HG03571 (cell line): Measurements from ENCODE around the gene KLC3.
"Not testable (repeated sequence)": the region's sequence is repeated elsewhere in the genome, so short reads cannot be mapped to it uniquely, and the experiment has no call there.

Experiments
- ATAC-seq: cut with Tn5 transposase; IDR thresholded peaks from one replicate; pipeline ENCODE4 v1.9.1; 2021; ENCODE audit not compliant: unreplicated experiment

Gene KLC3

DNA sequence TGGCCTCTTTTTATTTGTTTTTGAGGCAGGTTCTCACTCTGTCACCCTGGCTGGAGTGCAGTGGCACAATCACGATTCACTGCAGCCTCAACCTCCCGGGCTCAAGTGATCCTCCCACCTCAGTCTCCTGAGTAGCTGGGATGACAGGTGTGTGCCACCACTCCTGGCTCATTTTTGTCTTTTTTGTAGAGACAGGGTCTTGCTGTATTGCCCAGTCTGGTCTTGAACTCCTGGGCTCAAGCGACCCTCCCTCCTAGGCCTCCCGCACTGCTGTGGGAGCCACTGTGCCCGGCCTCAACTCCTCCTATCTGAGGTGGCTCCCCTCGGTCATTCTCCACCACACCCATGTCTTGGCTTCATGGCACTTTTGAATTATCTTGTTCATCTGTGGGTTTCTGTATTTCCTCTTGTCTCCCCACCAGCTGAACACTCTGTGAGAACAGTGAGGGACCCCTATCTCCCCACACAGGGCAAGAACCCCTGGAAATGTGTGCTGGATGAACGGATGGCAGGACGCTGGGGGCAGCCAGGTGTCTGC is 25.8 kb upstream of the KLC3 start:
- no peak for ATAC-seq

DNA sequence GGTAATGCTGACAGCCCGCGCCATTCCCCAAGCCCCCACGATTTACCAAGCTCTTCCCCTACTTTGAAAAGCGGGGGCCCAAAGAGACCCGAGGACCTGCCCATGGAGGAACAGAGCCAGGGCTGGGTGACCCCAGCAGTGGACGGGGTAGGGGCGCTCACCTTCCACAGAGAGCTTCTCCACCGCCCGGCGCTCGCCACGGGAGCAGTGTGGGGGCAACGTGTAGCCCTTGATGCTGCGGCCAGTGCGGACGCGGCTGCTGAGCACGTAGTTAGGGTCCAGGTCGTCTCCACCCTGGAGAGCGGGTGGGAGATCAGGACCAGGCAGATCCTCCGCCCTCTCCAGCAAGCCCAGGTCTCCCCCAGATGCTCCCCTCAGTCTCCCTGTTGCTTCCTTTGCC is 25.2 kb upstream of the KLC3 start:
- no peak for ATAC-seq

DNA sequence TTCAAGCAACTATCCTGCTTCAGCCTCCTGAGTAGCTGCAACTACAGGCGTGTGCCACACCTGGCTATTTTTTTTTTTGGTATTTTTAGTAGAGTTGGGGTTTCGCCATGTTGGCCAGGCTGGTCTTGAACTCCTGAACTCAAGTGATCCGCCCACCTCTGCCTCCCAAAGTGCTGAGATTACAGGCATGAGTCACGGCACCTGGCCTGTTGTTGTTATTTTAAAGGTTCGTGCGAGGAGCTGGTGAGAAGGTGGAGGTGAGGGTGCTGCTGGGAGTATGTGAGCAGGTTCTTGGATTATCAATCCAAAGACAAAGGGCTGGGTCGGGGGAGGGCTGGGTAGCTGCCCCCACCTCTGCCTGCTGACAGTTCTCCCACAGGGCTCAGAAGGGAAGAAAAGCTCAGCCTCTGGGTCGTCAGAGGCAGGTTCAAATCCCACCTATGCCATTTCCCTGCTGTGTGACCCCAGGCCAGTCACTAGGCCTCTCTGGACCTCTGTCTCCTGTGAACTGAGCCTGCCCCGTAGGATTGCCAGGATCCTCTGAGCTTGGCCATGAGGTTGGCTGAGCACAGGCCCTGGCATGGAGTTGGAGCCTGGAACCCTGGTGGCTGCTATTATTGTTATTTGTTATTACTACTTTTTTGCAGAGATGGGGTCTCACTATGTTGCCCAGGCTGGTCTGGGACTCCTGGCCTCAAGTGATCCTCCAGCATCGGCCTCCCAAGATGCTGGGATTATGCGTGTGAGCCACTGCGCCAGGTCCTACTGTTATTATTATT is 19.4 kb upstream of the KLC3 start:
- no peak for ATAC-seq

DNA sequence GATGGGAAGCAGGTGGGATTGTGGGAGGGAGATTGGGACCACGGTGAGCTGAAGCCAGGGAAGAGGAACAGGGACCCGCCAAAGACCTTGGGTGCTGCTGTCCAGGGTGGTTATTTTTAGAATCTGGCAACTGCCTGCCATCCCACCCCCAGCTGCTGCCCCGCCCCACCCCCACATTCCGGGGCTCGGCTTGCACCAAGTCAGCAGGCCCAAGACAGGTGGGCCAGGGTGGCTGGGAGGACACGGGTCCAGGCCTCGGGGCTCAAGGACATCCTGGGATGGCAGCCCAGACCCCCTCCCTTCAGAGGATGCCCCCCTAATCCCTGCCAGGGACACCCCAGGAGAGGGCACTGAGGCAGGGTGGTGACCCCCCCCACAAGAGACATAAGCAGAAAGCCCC is 18.7 kb upstream of the KLC3 start:
- no peak for ATAC-seq

DNA sequence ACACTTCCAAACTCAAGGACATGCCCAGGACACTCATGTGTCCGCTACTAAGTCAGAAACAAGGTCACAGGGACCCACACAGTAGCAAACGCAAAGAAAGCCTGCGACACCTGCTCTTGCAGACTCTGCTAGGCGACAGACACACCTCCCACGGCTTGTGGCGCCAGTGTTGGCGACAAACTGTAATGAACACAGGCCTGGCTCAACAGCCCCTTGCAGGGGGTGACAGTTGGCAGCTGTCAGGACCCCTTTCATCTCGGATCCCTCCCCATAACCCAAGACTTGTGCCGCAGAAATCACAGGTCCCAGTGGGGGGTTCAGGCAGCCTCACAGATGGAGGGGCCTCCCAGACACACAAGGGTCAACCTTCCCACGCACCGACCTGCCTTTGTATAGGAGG is 18.2 kb upstream of the KLC3 start:
- ATAC-seq: no peak

DNA sequence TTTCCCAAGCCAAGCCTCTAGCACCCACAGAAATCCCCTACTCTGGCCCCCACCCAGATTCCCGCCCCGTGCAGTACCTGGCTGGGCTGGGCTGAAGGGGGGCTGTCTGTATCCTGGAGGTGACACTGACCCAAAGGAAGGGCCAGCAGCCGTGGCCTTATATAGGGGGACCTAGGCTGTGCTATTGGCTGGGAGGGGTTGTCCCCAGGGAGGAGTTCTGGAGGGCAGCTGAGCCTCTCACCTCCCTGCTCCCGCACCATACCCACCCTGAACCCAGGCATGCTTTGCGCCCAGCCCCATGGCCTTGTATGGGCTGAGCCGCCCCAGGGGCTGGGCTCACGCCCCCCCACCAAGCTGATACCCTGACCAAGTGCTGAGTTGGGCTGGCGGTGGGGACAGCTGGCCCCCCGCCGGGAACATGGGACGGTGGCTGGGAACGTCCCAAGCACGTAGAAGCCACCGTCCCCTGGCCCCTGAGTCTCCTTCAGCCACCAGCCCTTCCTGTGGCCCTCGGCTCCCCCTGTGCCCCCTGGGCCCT is 17.7 kb upstream of the KLC3 start, which contains the start of gene CKM:
Gene CKM, minus strand, starts transcription at position 132 of the 538 bp plus-strand sequence. CDS start 3,162 bp downstream, outside the sequence.
- ATAC-seq: no peak

DNA sequence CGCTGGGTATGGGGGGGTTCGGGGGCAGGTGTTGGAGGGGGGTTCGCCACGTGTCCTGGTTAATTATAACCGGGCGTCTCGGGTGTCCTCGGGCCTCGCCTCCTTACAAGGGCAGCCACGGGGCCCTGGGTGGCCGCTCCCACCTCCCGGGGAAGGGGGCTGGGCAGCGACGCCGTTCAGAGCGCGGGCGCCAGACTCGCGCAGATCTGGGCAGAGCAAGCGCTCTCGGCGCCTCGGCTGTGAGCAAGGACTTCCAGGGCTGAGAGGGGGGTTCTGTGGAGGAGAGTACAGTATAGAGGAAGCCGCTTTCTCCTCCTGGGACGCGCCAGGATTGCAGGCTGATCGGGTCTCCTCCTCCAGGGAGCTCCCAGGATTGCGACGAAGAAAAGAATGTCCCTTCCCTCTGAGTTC is 16.9 kb upstream of the KLC3 start:
- ATAC-seq: no peak

DNA sequence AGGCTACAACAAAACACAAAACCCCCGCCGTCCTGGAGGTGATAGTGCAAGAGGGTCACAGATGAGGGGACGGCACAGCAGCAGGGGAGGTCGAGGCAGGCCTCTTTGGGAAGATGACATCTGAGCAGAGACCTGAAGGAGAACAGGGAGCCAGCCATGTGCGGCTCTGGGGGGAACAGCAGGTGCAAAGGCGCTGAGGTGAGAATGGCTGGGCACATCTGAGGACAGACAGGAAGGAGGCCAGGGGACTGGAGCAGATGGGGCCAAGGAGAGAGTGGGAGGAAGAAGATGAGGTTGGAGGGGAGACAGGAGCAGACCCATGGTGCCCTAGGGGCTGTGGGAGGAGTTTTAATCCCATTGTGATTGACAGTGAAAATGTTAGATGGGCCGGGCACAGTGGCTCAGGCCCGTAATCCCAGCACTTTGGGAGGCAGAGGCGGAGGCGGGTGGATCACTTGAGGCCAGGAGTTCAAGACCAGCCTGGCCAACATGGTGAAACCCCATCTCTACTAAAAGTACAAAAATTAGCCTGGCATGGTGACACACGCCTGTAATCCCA is 16.1 kb upstream of the KLC3 start:
- no peak for ATAC-seq

DNA sequence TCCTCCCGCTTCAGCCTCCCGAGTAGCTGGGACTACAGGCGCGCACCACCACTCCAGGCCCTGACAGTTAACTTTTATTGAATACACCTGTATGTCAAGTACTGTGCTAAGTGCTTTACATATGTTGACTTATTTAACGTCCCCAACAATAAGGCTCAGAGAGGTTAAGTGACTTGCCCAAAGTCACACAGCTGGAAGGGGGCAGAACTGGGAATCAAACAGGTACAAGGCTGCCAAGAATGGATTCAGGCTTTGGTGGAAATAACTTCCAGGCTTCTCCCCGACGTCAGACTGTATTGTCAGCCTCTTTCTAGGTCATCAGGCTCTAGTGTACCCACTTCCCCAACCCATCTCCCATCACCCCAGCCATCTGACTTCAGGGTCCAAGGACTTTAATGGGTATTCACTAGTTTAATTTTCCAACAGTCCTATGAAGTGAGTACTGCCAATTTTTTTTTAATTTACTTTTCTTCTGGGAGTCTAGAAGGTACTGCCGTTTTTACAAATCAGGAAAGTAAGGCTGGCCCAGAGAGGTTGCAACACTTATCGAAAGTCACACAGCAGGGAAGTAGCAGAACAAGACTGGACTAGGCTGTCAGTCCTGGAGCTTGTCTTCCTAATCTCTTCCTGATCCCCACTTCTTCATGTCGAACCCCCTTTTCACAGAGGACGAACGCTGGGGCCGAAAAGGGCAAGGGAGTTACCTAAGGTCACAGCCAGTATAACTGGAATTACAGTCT is 13.0 kb upstream of the KLC3 start:
- ATAC-seq: no peak

DNA sequence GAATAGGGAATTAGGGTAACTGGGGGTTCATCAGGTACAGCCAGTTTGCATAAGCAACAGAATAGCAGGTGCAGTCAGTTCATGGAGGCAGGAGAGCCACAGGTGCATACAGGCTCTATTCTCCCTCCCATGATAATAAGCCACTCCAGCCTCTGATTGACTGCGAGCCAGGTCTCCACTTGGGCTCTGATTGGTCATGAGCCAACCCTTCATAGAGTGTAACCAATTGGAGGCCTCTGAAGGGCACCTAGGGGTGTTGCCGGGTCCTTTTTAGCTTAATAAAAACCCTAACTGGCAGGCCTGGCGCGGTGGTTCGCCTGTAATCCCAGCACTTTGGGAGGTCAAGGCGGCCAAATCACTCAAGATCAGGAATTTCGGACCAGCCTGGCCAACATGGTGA is 9.1 kb upstream of the KLC3 start:
- no peak for ATAC-seq

DNA sequence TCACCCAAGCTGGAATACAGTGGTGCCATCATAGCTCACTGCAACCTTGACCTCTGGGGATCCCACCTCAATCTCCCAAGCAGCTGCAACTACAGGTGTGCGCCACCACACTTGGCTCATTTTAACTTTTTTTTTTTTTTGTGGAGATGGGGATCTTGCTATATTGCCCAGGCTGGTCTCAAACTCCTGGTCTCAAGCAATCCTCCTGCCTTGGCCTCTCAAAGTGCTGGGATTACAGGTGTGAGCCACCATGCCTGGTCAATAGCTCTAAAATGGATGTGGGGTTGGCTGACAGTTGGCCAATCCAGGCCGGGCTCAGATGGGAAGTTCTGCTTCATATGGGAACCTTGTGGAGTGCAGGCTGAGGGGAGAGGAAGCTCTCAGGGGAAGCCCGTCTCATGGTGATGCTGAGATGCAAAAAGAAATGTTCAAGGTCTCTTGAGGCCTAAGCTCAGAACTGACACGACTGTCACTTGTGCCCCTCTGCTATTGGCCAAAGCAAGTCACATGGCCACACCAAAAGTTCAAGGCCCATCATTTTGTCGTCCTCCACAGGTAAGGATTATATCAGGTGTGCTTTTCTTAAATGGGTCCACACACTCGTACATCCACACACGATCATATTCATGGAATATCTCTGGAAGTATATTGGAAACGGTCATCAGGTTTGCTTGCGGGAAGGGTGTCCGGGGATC is 6.8 kb upstream of the KLC3 start:
- ATAC-seq: no peak

DNA sequence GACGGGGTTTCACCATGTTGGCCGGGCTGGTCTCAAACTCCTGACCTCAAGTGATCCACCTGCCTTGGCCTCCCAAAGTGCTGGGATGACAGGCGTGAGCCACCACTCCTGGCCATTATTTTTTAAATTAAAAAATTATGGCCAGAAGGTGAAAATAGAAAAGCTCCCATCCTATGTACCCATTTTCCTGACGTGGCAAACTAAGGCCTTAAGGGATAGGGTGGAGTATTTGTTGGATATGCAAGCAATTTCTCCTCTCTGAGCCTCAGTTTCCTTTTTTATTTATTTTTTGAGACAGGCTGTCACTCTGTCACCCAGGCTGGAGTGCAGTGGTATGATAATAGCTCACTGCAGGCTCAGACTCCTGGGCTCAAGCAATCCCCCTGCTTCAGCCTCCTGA is 5.7 kb upstream of the KLC3 start:
- ATAC-seq: not testable (repeated sequence)

DNA sequence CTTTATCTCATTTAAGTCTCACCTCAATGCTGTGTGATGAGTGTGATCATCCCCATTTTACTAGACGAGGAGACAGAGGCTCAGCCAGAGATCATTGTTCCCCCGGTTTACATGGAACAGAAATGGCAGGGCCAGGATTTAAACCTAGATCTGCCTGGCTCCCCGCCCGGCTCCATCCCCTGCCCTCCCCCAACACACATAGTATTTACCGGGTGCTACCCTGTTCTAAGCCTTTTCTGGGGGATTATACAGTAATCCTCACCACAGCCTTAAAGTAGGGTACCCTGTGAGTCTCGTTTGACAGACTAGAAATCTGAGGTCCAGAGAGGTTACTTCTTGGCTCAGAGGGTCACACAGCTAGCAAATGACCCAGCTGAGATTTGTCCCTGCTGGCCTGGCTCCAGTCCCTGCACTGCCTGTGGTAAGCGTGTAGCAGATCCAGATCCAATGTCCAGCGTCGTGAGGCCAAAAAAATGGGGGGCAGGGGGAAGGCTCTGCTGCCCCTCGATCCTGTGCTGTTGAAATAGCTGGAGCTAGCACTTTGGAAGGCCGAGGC is 3.8 kb upstream of the KLC3 start:
- ATAC-seq: no peak

DNA sequence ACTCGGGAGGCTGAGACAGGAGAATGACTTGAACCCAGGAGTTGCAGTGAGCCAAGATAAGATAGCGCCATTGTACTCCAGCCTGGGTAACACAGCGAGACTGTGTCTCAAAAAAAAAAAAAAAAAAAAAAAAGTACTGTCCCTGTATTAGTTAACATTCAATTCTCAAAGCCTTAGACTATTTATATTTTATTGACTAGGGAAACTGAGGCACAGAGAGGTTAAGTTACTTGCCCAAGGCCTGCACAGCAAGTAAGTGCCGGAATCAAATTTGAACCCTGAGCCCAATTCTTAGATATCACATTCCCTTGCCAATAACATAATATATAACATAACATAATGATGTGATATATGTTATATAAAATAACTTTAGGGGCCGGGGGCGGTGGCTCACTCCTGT is 921 bp upstream of the KLC3 start:
- no peak for ATAC-seq

DNA sequence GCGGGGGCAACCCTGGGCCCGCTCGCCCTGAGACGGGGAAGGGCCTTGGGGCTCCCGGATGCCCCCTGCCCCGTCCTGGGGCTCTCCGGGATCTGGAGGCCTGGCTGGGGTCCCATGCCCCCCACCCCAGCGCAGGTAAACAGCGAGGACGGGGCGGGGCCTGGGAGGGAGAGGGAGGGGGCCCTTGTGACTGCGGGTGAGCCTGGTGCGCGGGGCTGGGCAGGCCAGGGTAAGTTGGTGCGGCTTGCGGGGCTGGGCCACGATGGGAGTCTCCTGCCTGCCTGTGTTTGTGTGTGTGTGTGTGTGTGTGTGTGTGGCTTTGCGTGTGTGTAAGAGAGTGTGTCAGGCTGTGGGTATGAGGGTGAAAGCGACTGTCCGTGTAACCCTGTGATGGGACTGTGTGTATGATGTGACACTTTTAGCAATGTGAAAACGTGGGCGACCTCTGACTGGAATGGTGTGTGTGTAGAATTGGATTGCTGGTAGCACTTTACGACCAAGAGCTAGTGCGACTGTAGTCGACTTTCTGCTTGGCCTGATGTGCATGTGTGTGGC is 426 bp downstream of the KLC3 start:
- ATAC-seq: no peak

DNA sequence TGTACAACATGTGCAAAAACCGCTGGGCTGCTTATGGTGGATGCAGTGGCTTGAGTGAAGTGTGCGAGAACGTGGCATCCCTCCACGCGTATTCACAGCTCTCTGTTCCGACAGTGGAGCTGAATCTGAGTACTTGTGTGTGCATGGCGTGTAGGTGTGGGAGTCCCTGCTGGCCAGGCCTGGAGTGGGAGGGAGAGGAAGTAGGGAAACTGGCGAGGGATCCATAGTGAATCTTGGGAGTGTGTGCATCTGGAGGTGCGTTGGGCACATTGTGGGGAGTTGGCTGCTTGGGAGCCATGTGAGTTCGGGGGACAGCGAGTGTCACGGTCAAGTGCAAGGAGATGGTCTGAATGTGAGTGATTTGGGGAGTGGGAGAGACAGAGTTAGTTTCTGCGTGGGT is 2.4 kb downstream of the KLC3 start:
- no peak for ATAC-seq

DNA sequence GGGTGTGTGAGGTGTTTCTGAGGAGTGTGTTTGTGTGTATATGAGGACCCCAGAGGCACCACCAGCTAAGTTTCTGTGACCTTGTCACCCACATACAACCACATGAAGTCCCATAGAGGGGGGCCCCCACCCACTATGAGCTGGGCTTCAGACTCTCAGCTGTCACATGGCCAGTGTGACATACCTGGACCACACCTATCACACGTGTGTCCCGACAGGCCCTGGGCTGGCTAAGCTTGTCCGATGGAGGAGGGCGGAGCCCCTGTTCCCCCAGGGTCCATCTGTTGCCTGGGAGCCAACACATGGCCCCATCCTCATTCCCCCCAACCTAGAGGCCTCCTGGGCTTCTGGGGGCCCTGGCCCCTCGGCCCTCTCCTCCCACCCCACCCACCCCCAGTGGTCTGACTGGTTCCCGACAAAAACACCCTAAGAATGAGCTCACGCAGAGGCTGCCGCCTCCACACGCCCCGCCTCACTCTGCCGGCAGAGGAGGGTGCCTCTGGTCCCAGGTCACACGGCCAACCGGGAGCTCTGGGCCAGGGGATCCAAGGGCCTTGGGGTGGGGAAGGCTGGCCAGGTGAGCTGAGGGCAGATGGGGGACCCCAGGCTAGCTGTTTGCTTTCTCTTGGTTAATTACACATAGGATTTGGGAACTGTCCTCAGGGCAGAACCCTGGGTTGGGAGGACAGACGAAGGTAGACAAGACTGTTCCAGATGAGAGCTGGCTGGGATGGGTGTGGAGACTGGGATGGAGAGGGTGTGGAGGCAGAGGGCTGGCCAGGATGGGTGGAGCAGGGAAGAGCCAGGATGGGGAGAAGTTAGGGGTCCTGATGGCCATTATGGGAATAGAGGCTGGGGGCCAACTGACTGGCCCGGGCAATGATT is 4.3 kb downstream of the KLC3 start:
- no peak for ATAC-seq

DNA sequence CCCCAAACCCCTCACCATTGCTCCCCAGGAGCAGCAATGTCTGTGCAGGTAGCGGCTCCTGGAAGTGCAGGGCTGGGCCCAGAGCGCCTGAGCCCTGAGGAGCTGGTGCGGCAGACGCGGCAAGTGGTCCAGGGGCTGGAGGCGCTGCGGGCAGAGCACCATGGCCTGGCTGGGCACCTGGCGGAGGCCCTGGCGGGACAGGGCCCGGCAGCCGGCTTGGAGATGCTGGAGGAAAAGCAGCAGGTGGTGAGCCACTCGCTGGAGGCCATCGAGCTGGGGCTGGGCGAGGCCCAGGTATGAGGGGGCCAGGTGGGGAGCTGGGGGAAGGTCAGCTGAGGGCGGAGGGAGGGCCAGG is 4.9 kb downstream of the KLC3 start:
- ATAC-seq: no peak

DNA sequence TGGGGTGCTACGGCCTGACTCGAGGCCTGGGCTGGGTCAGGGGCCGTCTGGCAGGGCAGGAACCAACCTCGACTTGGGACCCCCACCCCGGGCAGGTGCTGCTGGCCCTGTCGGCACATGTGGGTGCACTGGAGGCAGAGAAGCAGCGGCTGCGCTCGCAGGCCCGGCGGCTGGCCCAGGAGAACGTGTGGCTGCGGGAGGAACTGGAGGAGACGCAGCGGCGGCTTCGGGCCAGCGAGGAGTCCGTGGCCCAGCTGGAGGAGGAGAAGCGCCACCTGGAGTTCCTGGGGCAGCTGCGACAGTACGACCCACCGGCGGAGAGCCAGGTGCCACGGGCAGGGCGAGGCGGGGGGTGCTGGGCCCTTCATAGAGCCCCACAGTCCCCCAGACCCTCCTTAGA is 5.9 kb downstream of the KLC3 start:
- no peak for ATAC-seq
